Loucy (cell line): ENCODE measurements around the gene HIP1.
"Not testable (repeated sequence)": the region's sequence is repeated elsewhere in the genome, so short reads cannot be mapped to it uniquely, and the experiment has no call there.

Source experiments
- H2AFZ ChIP-seq: fragments of 200-600 bp; sonication (generic); 2 replicates; pipeline ENCODE4 v1.6.0; 2016; ENCODE audit warnings: antibody characterized with exemption, mild to moderate bottlenecking, low read length, moderate library complexity
- H3F3A ChIP-seq: fragments of 200-600 bp; 2 replicates; pipeline ENCODE4 v1.6.0; 2016; ENCODE audit warnings: antibody characterized with exemption, low read depth, mild to moderate bottlenecking
- H3K27me3 ChIP-seq: fragments of 200-600 bp; sonication (generic); 2 replicates; pipeline ENCODE4 v1.6.1; 2014; ENCODE audit warnings: low read length, mild to moderate bottlenecking; ENCODE audit not compliant: insufficient read depth, poor library complexity, severe bottlenecking
- H3K36me3 ChIP-seq: fragments of 200-600 bp; sonication (generic); 2 replicates; pipeline ENCODE4 v1.6.1; 2016; ENCODE audit warnings: low read length; ENCODE audit not compliant: insufficient read depth
- H3K4me1 ChIP-seq: fragments of 200-600 bp; sonication (generic); 2 replicates; pipeline ENCODE4 v1.5.1; 2014; ENCODE audit warnings: low read length, mild to moderate bottlenecking; ENCODE audit not compliant: insufficient read depth, poor library complexity, severe bottlenecking
- H3K4me2 ChIP-seq: fragments of 200-600 bp; sonication (generic); 2 replicates; pipeline ENCODE4 v1.6.0; 2014; ENCODE audit warnings: antibody characterized with exemption, low read length, low read depth, mild to moderate bottlenecking; ENCODE audit not compliant: poor library complexity, severe bottlenecking
- H3K4me3 ChIP-seq: fragments of 200-600 bp; sonication (generic); 2 replicates; pipeline ENCODE4 v1.5.1; 2014; ENCODE audit warnings: low read length, mild to moderate bottlenecking, mixed read lengths; ENCODE audit not compliant: poor library complexity, severe bottlenecking
- H3K79me2 ChIP-seq: fragments of 200-600 bp; sonication (generic); 2 replicates; pipeline ENCODE4 v1.6.1; 2014; ENCODE audit warnings: low read length; ENCODE audit not compliant: insufficient read depth
- H3K9ac ChIP-seq: fragments of 200-600 bp; sonication (generic); 2 replicates; pipeline ENCODE4 v1.6.0; 2014; ENCODE audit warnings: mild to moderate bottlenecking, low read depth, low read length, moderate library complexity; ENCODE audit not compliant: poor library complexity, severe bottlenecking
- H3K9me2 ChIP-seq: fragments of 200-600 bp; sonication (generic); replicated peaks from 2 replicates; pipeline ENCODE4 v1.6.1; 2016; ENCODE audit warnings: low read depth, low read length, mixed read lengths
- H3K9me3 ChIP-seq: fragments of 200-600 bp; sonication (generic); 2 replicates; pipeline ENCODE4 v1.6.1; 2014; ENCODE audit warnings: mild to moderate bottlenecking, antibody characterized with exemption, low read length, low read depth; ENCODE audit not compliant: insufficient read depth
- H4K20me1 ChIP-seq: fragments of 200-600 bp; sonication (generic); 2 replicates; pipeline ENCODE4 v1.6.0; 2014; ENCODE audit warnings: antibody characterized with exemption, low read length, mild to moderate bottlenecking; ENCODE audit not compliant: insufficient read depth, poor library complexity, severe bottlenecking
- CTCF ChIP-seq: fragments of 200-600 bp; sonication (generic); conservative IDR thresholded peaks from 2 replicates; pipeline ENCODE4 v1.5.1; 2014; ENCODE audit warnings: mild to moderate bottlenecking, antibody characterized with exemption, low read length
- EZH2phosphoT487 ChIP-seq: fragments of 200-600 bp; IDR thresholded peaks from 2 replicates; pipeline ENCODE4 v1.6.1; 2018; ENCODE audit warnings: antibody characterized with exemption, mild to moderate bottlenecking, moderate library complexity, borderline replicate concordance

HIP1 gene

GRCh38 chr7:75599244-75599781 is 139.4 kb downstream of the HIP1 start:
- Histone ChIP-seq H3K4me1 (peaks cover 5% of the 10 kb centered on the region), H3K36me3 (no peaks in the 10 kb centered on the region), H3K79me2 (no peaks in the 10 kb centered on the region), H2AFZ (no peak overlapping the region), H3F3A (no peaks in the 10 kb centered on the region), H3K9me3 (no peaks in the 10 kb centered on the region), H3K4me3 (no peak overlapping the region), H3K9me2 (no peaks in the 10 kb centered on the region), H4K20me1 (no peaks in the 10 kb centered on the region), H3K4me2 (no peak overlapping the region), H3K9ac (no peak overlapping the region), H3K27me3 (no peaks in the 10 kb centered on the region)
- TF ChIP-seq EZH2phosphoT487 = no peak
- no peak for TF ChIP-seq CTCF

GRCh38 chr7:75596727-75597614 is 141.8 kb downstream of the HIP1 start:
- peaks cover 5% of the 10 kb centered on the region for H3K4me1 ChIP-seq
- H3K79me2 ChIP-seq = no peaks in the 10 kb centered on the region
- H3K36me3 ChIP-seq = no peaks in the 10 kb centered on the region
- no peaks in the 10 kb centered on the region for H3K9me2 ChIP-seq
- H3K27me3 ChIP-seq = no peaks in the 10 kb centered on the region
- no peaks in the 10 kb centered on the region for H3F3A ChIP-seq
- no peak overlapping the region for H3K4me2 ChIP-seq
- no peaks in the 10 kb centered on the region for H4K20me1 ChIP-seq
- no peak overlapping the region for H3K4me3 ChIP-seq
- TF ChIP-seq CTCF (no peak), EZH2phosphoT487 (no peak)
- no peak overlapping the region for H2AFZ ChIP-seq
- no peak overlapping the region for H3K9ac ChIP-seq
- H3K9me3 ChIP-seq = no peaks in the 10 kb centered on the region

GRCh38 chr7:75595766-75596165 is 143.0 kb downstream of the HIP1 start:
- H3K79me2 ChIP-seq = no peaks in the 10 kb centered on the region
- no peak overlapping the region for H3K4me2 ChIP-seq
- H3K36me3 ChIP-seq = no peaks in the 10 kb centered on the region
- no peak overlapping the region for H3K9ac ChIP-seq
- no peaks in the 10 kb centered on the region for H4K20me1 ChIP-seq
- no peaks in the 10 kb centered on the region for H3K9me2 ChIP-seq
- no peak for TF ChIP-seq EZH2phosphoT487
- no peak for TF ChIP-seq CTCF
- no peaks in the 10 kb centered on the region for H3F3A ChIP-seq
- H3K4me1 ChIP-seq = peaks cover 5% of the 10 kb centered on the region
- H3K27me3 ChIP-seq = no peaks in the 10 kb centered on the region
- no peak overlapping the region for H3K4me3 ChIP-seq
- H2AFZ ChIP-seq = no peak overlapping the region
- H3K9me3 ChIP-seq = no peaks in the 10 kb centered on the region

GRCh38 chr7:75593500-75594184 is 145.1 kb downstream of the HIP1 start:
- H3K9me3 ChIP-seq, H3K27me3 ChIP-seq, H3K9ac ChIP-seq, H2AFZ ChIP-seq, H3K36me3 ChIP-seq, H3K4me2 ChIP-seq, H3K79me2 ChIP-seq, H4K20me1 ChIP-seq, H3K4me1 ChIP-seq, H3K4me3 ChIP-seq, H3F3A ChIP-seq, H3K9me2 ChIP-seq: not testable (repeated sequence)
